ENCODE results near the gene TEX22. TPM values are rescaled to one million over a fixed set of nuclear protein-coding genes. Genes with fewer than 3 reads are reported as not detected.

The TEX22 gene
- polyA plus RNA-seq, 4 donors, result 0.22 to 0.68 TPM; not detected in 2

GRCh38 chr14:105363847-105364708 is 34.3 kb upstream of the TEX22 start:
- 8 to 24% (median 15%) methylated on average over 23 to 58 of the region's 58 CpGs for WGBS, 3 donors
- Histone ChIP-seq H3K9me3 (ENCODE audit: control insufficient read depth in 2 of 2, insufficient read depth in 1 of 2, low read depth in 1 of 2, low read length in 1 of 2) (no peaks in the 10 kb centered on the region), H3K36me3 (ENCODE audit: control insufficient read depth in 3 of 3, insufficient read depth in 2 of 3, low read depth in 1 of 3, low read length in 3 of 3) (peaks cover 0 to 31% (median 3%) of the 10 kb centered on the region in 3 donors), H3K27ac (ENCODE audit: low read depth in 1 of 3, low read length in 2 of 3) (no peak overlapping the region), H3K4me1 (ENCODE audit: control insufficient read depth in 3 of 3, insufficient read depth in 2 of 3, low read depth in 1 of 3, low read length in 2 of 3) (peaks cover 0 to 5% (median 0%) of the 10 kb centered on the region in 3 donors), H3K27me3 (ENCODE audit: control insufficient read depth in 3 of 3, insufficient read depth in 3 of 3, low read length in 3 of 3) (no peaks in the 10 kb centered on the region), H3K4me3 (ENCODE audit: low read depth in 1 of 3, low read length in 3 of 3) (no peak overlapping the region)
- FAIRE-seq (no peak), DNase-seq (peak in 1 of 2 donors; percentile 58)

- H3K27me3 ChIP-seq (ENCODE audit: control insufficient read depth in 3 of 3, insufficient read depth in 3 of 3, low read length in 3 of 3), result no peaks in the 10 kb centered on the region
- H3K36me3 ChIP-seq (ENCODE audit: control insufficient read depth in 3 of 3, insufficient read depth in 2 of 3, low read depth in 1 of 3, low read length in 3 of 3), result peaks cover 2 to 39% (median 6%) of the 10 kb centered on the region in 3 donors
- H3K9me3 ChIP-seq (ENCODE audit: control insufficient read depth in 2 of 2, insufficient read depth in 1 of 2, low read depth in 1 of 2, low read length in 1 of 2), result no peaks in the 10 kb centered on the region
- H3K4me3 ChIP-seq (ENCODE audit: low read depth in 1 of 3, low read length in 3 of 3), result no peak overlapping the region
- 90 to 95% (median 91%) methylated on average over 11 of the region's 11 CpGs for WGBS, 3 donors
- no peak for FAIRE-seq
- no peak for DNase-seq
- no peak overlapping the region for H3K27ac ChIP-seq (ENCODE audit: low read depth in 1 of 3, low read length in 2 of 3)
- H3K4me1 ChIP-seq (ENCODE audit: control insufficient read depth in 3 of 3, insufficient read depth in 2 of 3, low read depth in 1 of 3, low read length in 2 of 3), result peaks cover 0 to 5% (median 0%) of the 10 kb centered on the region in 3 donors
Measured at GRCh38 chr14:105365101-105365500, 33.2 kb upstream of the TEX22 start.

- Histone ChIP-seq H3K27me3 (ENCODE audit: control insufficient read depth in 3 of 3, insufficient read depth in 3 of 3, low read length in 3 of 3) (no peaks in the 10 kb centered on the region), H3K9me3 (ENCODE audit: control insufficient read depth in 2 of 2, insufficient read depth in 1 of 2, low read depth in 1 of 2, low read length in 1 of 2) (no peaks in the 10 kb centered on the region), H3K27ac (ENCODE audit: low read depth in 1 of 3, low read length in 2 of 3) (no peak overlapping the region), H3K4me1 (ENCODE audit: control insufficient read depth in 3 of 3, insufficient read depth in 2 of 3, low read depth in 1 of 3, low read length in 2 of 3) (peaks cover 0 to 5% (median 0%) of the 10 kb centered on the region in 3 donors), H3K4me3 (ENCODE audit: low read depth in 1 of 3, low read length in 3 of 3) (no peak overlapping the region), H3K36me3 (ENCODE audit: control insufficient read depth in 3 of 3, insufficient read depth in 2 of 3, low read depth in 1 of 3, low read length in 3 of 3) (peaks cover 2 to 40% (median 6%) of the 10 kb centered on the region in 3 donors)
- WGBS, 3 donors, result 96 to 98% (median 97%) methylated on average over 12 of the region's 12 CpGs
- FAIRE-seq (no peak), DNase-seq (no peak)
Measured at GRCh38 chr14:105365681-105366080, 32.7 kb upstream of the TEX22 start.

- H3K27me3 ChIP-seq (ENCODE audit: control insufficient read depth in 3 of 3, insufficient read depth in 3 of 3, low read length in 3 of 3), result no peaks in the 10 kb centered on the region
- H3K36me3 ChIP-seq (ENCODE audit: control insufficient read depth in 3 of 3, insufficient read depth in 2 of 3, low read depth in 1 of 3, low read length in 3 of 3), result peaks cover 2 to 41% (median 4%) of the 10 kb centered on the region in 3 donors
- FAIRE-seq (no peak), DNase-seq (no peak)
- H3K4me3 ChIP-seq (ENCODE audit: low read depth in 1 of 3, low read length in 3 of 3), result no peak overlapping the region
- no peak overlapping the region for H3K27ac ChIP-seq (ENCODE audit: low read depth in 1 of 3, low read length in 2 of 3)
- H3K4me1 ChIP-seq (ENCODE audit: control insufficient read depth in 3 of 3, insufficient read depth in 2 of 3, low read depth in 1 of 3, low read length in 2 of 3), result peaks cover 0 to 5% (median 0%) of the 10 kb centered on the region in 3 donors
- no peaks in the 10 kb centered on the region for H3K9me3 ChIP-seq (ENCODE audit: control insufficient read depth in 2 of 2, insufficient read depth in 1 of 2, low read depth in 1 of 2, low read length in 1 of 2)
- WGBS, 3 donors, result 90 to 95% (median 93%) methylated on average over 23 of the region's 23 CpGs
Measured at GRCh38 chr14:105366386-105367074, 31.8 kb upstream of the TEX22 start.

- FAIRE-seq (no peak), DNase-seq (no peak)
- no peaks in the 10 kb centered on the region for H3K27me3 ChIP-seq (ENCODE audit: control insufficient read depth in 3 of 3, insufficient read depth in 3 of 3, low read length in 3 of 3)
- no peak overlapping the region for H3K4me3 ChIP-seq (ENCODE audit: low read depth in 1 of 3, low read length in 3 of 3)
- H3K4me1 ChIP-seq (ENCODE audit: control insufficient read depth in 3 of 3, insufficient read depth in 2 of 3, low read depth in 1 of 3, low read length in 2 of 3), result peaks cover 0 to 5% (median 0%) of the 10 kb centered on the region in 3 donors
- peaks cover 2 to 47% (median 4%) of the 10 kb centered on the region in 3 donors for H3K36me3 ChIP-seq (ENCODE audit: control insufficient read depth in 3 of 3, insufficient read depth in 2 of 3, low read depth in 1 of 3, low read length in 3 of 3)
- H3K27ac ChIP-seq (ENCODE audit: low read depth in 1 of 3, low read length in 2 of 3), result no peak overlapping the region
- WGBS, 3 donors, result 92 to 95% (median 94%) methylated on average over 30 to 34 of the region's 34 CpGs
- no peaks in the 10 kb centered on the region for H3K9me3 ChIP-seq (ENCODE audit: control insufficient read depth in 2 of 2, insufficient read depth in 1 of 2, low read depth in 1 of 2, low read length in 1 of 2)
Measured at GRCh38 chr14:105367116-105368031, 31.0 kb upstream of the TEX22 start.

GRCh38 chr14:105368032-105368417 is 30.3 kb upstream of the TEX22 start:
- H3K4me1 ChIP-seq (ENCODE audit: control insufficient read depth in 3 of 3, insufficient read depth in 2 of 3, low read depth in 1 of 3, low read length in 2 of 3), result peaks cover 0 to 5% (median 0%) of the 10 kb centered on the region in 3 donors
- H3K4me3 ChIP-seq (ENCODE audit: low read depth in 1 of 3, low read length in 3 of 3), result no peak overlapping the region
- FAIRE-seq (no peak), DNase-seq (no peak)
- H3K27me3 ChIP-seq (ENCODE audit: control insufficient read depth in 3 of 3, insufficient read depth in 3 of 3, low read length in 3 of 3), result no peaks in the 10 kb centered on the region
- peaks cover 2 to 47% (median 4%) of the 10 kb centered on the region in 3 donors for H3K36me3 ChIP-seq (ENCODE audit: control insufficient read depth in 3 of 3, insufficient read depth in 2 of 3, low read depth in 1 of 3, low read length in 3 of 3)
- 93 to 95% (median 95%) methylated on average over 20 of the region's 20 CpGs for WGBS, 3 donors
- no peak overlapping the region for H3K27ac ChIP-seq (ENCODE audit: low read depth in 1 of 3, low read length in 2 of 3)
- H3K9me3 ChIP-seq (ENCODE audit: control insufficient read depth in 2 of 2, insufficient read depth in 1 of 2, low read depth in 1 of 2, low read length in 1 of 2), result no peaks in the 10 kb centered on the region

- 93 to 95% (median 95%) methylated on average over 17 to 20 of the region's 20 CpGs for WGBS, 3 donors
- H3K4me3 ChIP-seq (ENCODE audit: low read depth in 1 of 3, low read length in 3 of 3), result no peak overlapping the region
- no peaks in the 10 kb centered on the region for H3K27me3 ChIP-seq (ENCODE audit: control insufficient read depth in 3 of 3, insufficient read depth in 3 of 3, low read length in 3 of 3)
- no peaks in the 10 kb centered on the region for H3K9me3 ChIP-seq (ENCODE audit: control insufficient read depth in 2 of 2, insufficient read depth in 1 of 2, low read depth in 1 of 2, low read length in 1 of 2)
- H3K27ac ChIP-seq (ENCODE audit: low read depth in 1 of 3, low read length in 2 of 3), result no peak overlapping the region
- DNase-seq (no peak), FAIRE-seq (no peak)
- H3K36me3 ChIP-seq (ENCODE audit: control insufficient read depth in 3 of 3, insufficient read depth in 2 of 3, low read depth in 1 of 3, low read length in 3 of 3), result peaks cover 2 to 49% (median 4%) of the 10 kb centered on the region in 3 donors
- peaks cover 0 to 5% (median 0%) of the 10 kb centered on the region in 3 donors for H3K4me1 ChIP-seq (ENCODE audit: control insufficient read depth in 3 of 3, insufficient read depth in 2 of 3, low read depth in 1 of 3, low read length in 2 of 3)
Measured at GRCh38 chr14:105368426-105368825, 29.9 kb upstream of the TEX22 start.

Measured in small intestine (tissue), 7 donors.